ENCODE results near the gene TMEM170B.
A peak's percentile ranks its signal among the peaks of the same experiment; 100 is the strongest.

TMEM170B gene

DNA sequence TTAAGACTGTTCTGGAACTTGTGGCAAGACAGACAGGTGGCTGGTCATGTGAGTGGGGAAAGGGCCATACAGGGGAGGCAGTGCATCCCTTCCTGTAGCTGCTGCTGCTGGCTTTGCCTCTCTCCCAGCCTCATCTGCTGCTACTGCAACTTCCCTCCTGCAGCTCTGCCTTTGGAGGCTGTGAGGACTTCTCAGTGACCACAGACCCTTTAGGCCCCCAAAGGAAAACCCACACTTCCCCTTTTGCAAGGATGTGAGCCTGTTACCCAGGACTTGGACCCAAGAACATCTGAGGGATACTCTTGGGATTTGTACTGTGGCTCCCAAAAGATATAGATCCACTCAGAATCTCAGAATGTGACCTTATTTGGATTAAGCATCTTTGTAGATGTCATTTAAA, 91.0 kb downstream of the TMEM170B start:
- Histone ChIP-seq H3K27ac (ENCODE audit: low read depth, low read length) (no peak overlapping the region), H3K79me2 (ENCODE audit: control insufficient read depth, insufficient read depth, low read length, poor library complexity) (no peaks in the 10 kb centered on the region), H3K4ac (ENCODE audit: low read depth, low read length) (no peak overlapping the region), H3K23ac (ENCODE audit: low read length) (no peak overlapping the region), H3K4me2 (ENCODE audit: low read length) (no peak overlapping the region), H3K27me3 (ENCODE audit: insufficient read depth, low read length) (no peaks in the 10 kb centered on the region), H3K4me3 (ENCODE audit: low read depth, low read length) (no peak overlapping the region), H4K8ac (ENCODE audit: low read depth, low read length) (no peak overlapping the region), H2AFZ (ENCODE audit: insufficient read depth, low read length, poor library complexity) (no peak overlapping the region), H3K9me3 (ENCODE audit: insufficient read depth, low read depth, low read length) (peaks cover 1% of the 10 kb centered on the region), H2BK120ac (ENCODE audit: insufficient read depth, low read length, poor library complexity) (no peak overlapping the region), H4K12ac (ENCODE audit: low read depth, low read length) (no peak overlapping the region), H3K14ac (ENCODE audit: low read length) (no peak overlapping the region), H2BK12ac (ENCODE audit: low read length) (no peak overlapping the region), H2BK5ac (ENCODE audit: low read depth, low read length, poor library complexity) (no peak overlapping the region), H4K91ac (ENCODE audit: low read depth, low read length) (no peak overlapping the region), H3K18ac (ENCODE audit: low read length) (no peak overlapping the region), H2AK5ac (ENCODE audit: low read length) (no peak overlapping the region), H3K9ac (ENCODE audit: low read length) (no peak overlapping the region), H3K36me3 (ENCODE audit: control insufficient read depth in 1 of 2, insufficient read depth in 2 of 2, low read length in 2 of 2) (no peaks in the 10 kb centered on the region), H3K79me1 (ENCODE audit: low read length) (no peaks in the 10 kb centered on the region), H3K4me1 (ENCODE audit: control insufficient read depth in 1 of 2, insufficient read depth in 2 of 2, low read length in 2 of 2) (peaks cover 0 to 3% of the 10 kb centered on the region in 2 experiments)
- no peak for DNase-seq

DNA sequence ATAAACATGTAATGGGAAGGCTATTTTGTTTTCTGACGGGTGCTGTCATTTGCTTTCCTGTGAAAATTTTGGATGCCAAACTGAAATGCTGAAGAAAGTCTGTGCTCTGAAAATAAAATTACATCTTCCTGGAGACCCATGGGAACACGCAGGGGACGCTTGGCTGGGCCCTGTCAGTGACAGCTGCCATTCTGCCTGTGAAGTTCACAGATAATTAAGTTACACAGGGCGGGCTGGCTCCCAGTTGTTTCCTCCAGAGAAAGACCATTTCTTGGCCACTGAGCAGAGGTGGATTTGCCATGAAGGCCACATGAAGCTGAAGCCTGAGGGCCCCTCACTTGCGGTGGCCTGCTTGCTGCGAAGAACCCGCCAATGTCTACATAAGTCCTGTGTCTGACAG, 93.5 kb downstream of the TMEM170B start:
- Histone ChIP-seq H2BK120ac (ENCODE audit: insufficient read depth, low read length, poor library complexity) (no peak overlapping the region), H3K79me2 (ENCODE audit: control insufficient read depth, insufficient read depth, low read length, poor library complexity) (no peaks in the 10 kb centered on the region), H2BK12ac (ENCODE audit: low read length) (no peak overlapping the region), H3K4me3 (ENCODE audit: low read depth, low read length) (no peak overlapping the region), H3K27ac (ENCODE audit: low read depth, low read length) (no peak overlapping the region), H2BK5ac (ENCODE audit: low read depth, low read length, poor library complexity) (no peak overlapping the region), H4K91ac (ENCODE audit: low read depth, low read length) (no peak overlapping the region), H3K4ac (ENCODE audit: low read depth, low read length) (no peak overlapping the region), H3K18ac (ENCODE audit: low read length) (no peak overlapping the region), H3K4me1 (ENCODE audit: control insufficient read depth in 1 of 2, insufficient read depth in 2 of 2, low read length in 2 of 2) (peaks cover 5 to 9% of the 10 kb centered on the region in 2 experiments), H4K12ac (ENCODE audit: low read depth, low read length) (no peak overlapping the region), H4K8ac (ENCODE audit: low read depth, low read length) (no peak overlapping the region), H2AFZ (ENCODE audit: insufficient read depth, low read length, poor library complexity) (no peak overlapping the region), H3K79me1 (ENCODE audit: low read length) (no peaks in the 10 kb centered on the region), H2AK5ac (ENCODE audit: low read length) (no peak overlapping the region), H3K27me3 (ENCODE audit: insufficient read depth, low read length) (no peaks in the 10 kb centered on the region), H3K9ac (ENCODE audit: low read length) (no peak overlapping the region), H3K23ac (ENCODE audit: low read length) (no peak overlapping the region), H3K9me3 (ENCODE audit: insufficient read depth, low read depth, low read length) (peaks cover 1% of the 10 kb centered on the region), H3K14ac (ENCODE audit: low read length) (no peak overlapping the region), H3K4me2 (ENCODE audit: low read length) (no peak overlapping the region), H3K36me3 (ENCODE audit: control insufficient read depth in 1 of 2, insufficient read depth in 2 of 2, low read length in 2 of 2) (no peaks in the 10 kb centered on the region)
- WGBS (ENCODE audit: extremely low coverage, insufficient coverage, insufficient read length), result no CpG with 5 or more reads among the region's 7 CpGs
- DNase-seq, result no peak

DNA sequence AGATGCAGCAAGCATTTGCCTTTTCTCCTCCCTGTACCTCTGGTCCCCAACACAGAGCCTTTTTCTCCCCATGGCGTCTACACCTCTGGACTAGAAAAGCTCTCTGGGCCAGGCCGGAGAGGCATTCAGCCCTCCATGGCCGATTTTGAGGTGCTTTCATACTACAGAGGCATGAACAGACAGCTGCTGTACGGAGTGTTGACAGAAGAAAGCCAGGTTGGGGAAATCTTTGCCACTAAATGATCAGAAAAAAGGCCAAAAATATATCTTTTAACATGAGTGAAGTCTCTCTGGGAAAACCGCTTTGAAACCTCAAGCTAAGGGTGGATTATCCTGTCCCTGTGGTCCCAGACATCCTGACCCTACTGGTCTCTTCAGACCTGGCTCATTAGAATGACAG, 94.0 kb downstream of the TMEM170B start:
- H3K4me3 ChIP-seq (ENCODE audit: low read depth, low read length), result no peak overlapping the region
- WGBS (ENCODE audit: extremely low coverage, insufficient coverage, insufficient read length), result no CpG with 5 or more reads among the region's 5 CpGs

DNA sequence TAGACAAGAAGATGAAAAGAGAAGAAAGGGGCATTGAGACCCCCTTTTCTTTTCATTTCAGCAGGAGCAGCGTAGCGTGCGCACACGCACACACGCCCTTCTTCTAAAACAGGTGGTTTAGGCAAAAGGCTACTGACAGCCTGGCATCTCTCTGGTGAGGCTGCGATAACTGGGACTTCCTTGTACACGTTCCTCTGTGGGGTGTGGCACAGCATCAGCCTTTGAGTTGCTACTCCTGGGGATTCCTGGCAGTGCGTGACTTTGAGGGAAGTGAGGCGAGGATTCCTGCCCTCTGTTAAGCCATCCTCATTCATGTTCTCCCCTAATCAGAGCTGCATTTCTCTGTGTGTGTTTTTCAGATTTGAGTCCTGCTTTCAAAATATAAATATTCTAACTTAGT, 94.7 kb downstream of the TMEM170B start:
- H3K27me3 ChIP-seq (ENCODE audit: insufficient read depth, low read length), result no peaks in the 10 kb centered on the region
- WGBS (ENCODE audit: extremely low coverage, insufficient coverage, insufficient read length), result no CpG with 5 or more reads among the region's 9 CpGs
- H3K9ac ChIP-seq (ENCODE audit: low read length), result no peak overlapping the region
- H3K4ac ChIP-seq (ENCODE audit: low read depth, low read length), result no peak overlapping the region
- H2BK5ac ChIP-seq (ENCODE audit: low read depth, low read length, poor library complexity), result no peak overlapping the region
- no peak overlapping the region for H2BK120ac ChIP-seq (ENCODE audit: insufficient read depth, low read length, poor library complexity)
- H4K91ac ChIP-seq (ENCODE audit: low read depth, low read length), result no peak overlapping the region
- DNase-seq, result peak in 1 of 2 donors; percentile 41
- no peaks in the 10 kb centered on the region for H3K79me1 ChIP-seq (ENCODE audit: low read length)
- H3K27ac ChIP-seq (ENCODE audit: low read depth, low read length), result no peak overlapping the region
- H2AK5ac ChIP-seq (ENCODE audit: low read length), result no peak overlapping the region
- peaks cover 5 to 9% of the 10 kb centered on the region in 2 experiments for H3K4me1 ChIP-seq (ENCODE audit: control insufficient read depth in 1 of 2, insufficient read depth in 2 of 2, low read length in 2 of 2)
- no peak overlapping the region for H2BK12ac ChIP-seq (ENCODE audit: low read length)
- H3K4me3 ChIP-seq (ENCODE audit: low read depth, low read length), result no peak overlapping the region
- H2AFZ ChIP-seq (ENCODE audit: insufficient read depth, low read length, poor library complexity), result no peak overlapping the region
- no peak overlapping the region for H4K8ac ChIP-seq (ENCODE audit: low read depth, low read length)
- H3K14ac ChIP-seq (ENCODE audit: low read length), result no peak overlapping the region
- H3K79me2 ChIP-seq (ENCODE audit: control insufficient read depth, insufficient read depth, low read length, poor library complexity), result no peaks in the 10 kb centered on the region
- no peak overlapping the region for H3K4me2 ChIP-seq (ENCODE audit: low read length)
- H3K9me3 ChIP-seq (ENCODE audit: insufficient read depth, low read depth, low read length), result peaks cover 1% of the 10 kb centered on the region
- no peaks in the 10 kb centered on the region for H3K36me3 ChIP-seq (ENCODE audit: control insufficient read depth in 1 of 2, insufficient read depth in 2 of 2, low read length in 2 of 2)
- no peak overlapping the region for H3K18ac ChIP-seq (ENCODE audit: low read length)
- no peak overlapping the region for H3K23ac ChIP-seq (ENCODE audit: low read length)
- H4K12ac ChIP-seq (ENCODE audit: low read depth, low read length), result no peak overlapping the region

More for the DNA sequence above, 94.0 kb downstream of the TMEM170B start:
- H3K4me1 ChIP-seq (ENCODE audit: control insufficient read depth in 1 of 2, insufficient read depth in 2 of 2, low read length in 2 of 2), result peaks cover 5 to 9% of the 10 kb centered on the region in 2 experiments
- no peak overlapping the region for H3K27ac ChIP-seq (ENCODE audit: low read depth, low read length)
- H3K27me3 ChIP-seq (ENCODE audit: insufficient read depth, low read length), result no peaks in the 10 kb centered on the region
- H2AK5ac ChIP-seq (ENCODE audit: low read length), result no peak overlapping the region
- no peak overlapping the region for H4K91ac ChIP-seq (ENCODE audit: low read depth, low read length)
- H3K36me3 ChIP-seq (ENCODE audit: control insufficient read depth in 1 of 2, insufficient read depth in 2 of 2, low read length in 2 of 2), result no peaks in the 10 kb centered on the region
- no peak overlapping the region for H3K4me2 ChIP-seq (ENCODE audit: low read length)
- no peak overlapping the region for H3K23ac ChIP-seq (ENCODE audit: low read length)
- peaks cover 1% of the 10 kb centered on the region for H3K9me3 ChIP-seq (ENCODE audit: insufficient read depth, low read depth, low read length)
- no peaks in the 10 kb centered on the region for H3K79me2 ChIP-seq (ENCODE audit: control insufficient read depth, insufficient read depth, low read length, poor library complexity)
- H4K12ac ChIP-seq (ENCODE audit: low read depth, low read length), result no peak overlapping the region
- no peak overlapping the region for H2AFZ ChIP-seq (ENCODE audit: insufficient read depth, low read length, poor library complexity)
- DNase-seq, result no peak
- no peak overlapping the region for H3K4ac ChIP-seq (ENCODE audit: low read depth, low read length)
- no peak overlapping the region for H3K14ac ChIP-seq (ENCODE audit: low read length)
- H2BK120ac ChIP-seq (ENCODE audit: insufficient read depth, low read length, poor library complexity), result no peak overlapping the region
- no peak overlapping the region for H4K8ac ChIP-seq (ENCODE audit: low read depth, low read length)
- H3K79me1 ChIP-seq (ENCODE audit: low read length), result no peaks in the 10 kb centered on the region
- no peak overlapping the region for H2BK5ac ChIP-seq (ENCODE audit: low read depth, low read length, poor library complexity)
- H3K9ac ChIP-seq (ENCODE audit: low read length), result no peak overlapping the region
- H2BK12ac ChIP-seq (ENCODE audit: low read length), result no peak overlapping the region
- no peak overlapping the region for H3K18ac ChIP-seq (ENCODE audit: low read length)

All from trophoblast cell (in vitro differentiated cells and primary cell).